ENCODE measurements around the gene DUOX2.

DNA sequence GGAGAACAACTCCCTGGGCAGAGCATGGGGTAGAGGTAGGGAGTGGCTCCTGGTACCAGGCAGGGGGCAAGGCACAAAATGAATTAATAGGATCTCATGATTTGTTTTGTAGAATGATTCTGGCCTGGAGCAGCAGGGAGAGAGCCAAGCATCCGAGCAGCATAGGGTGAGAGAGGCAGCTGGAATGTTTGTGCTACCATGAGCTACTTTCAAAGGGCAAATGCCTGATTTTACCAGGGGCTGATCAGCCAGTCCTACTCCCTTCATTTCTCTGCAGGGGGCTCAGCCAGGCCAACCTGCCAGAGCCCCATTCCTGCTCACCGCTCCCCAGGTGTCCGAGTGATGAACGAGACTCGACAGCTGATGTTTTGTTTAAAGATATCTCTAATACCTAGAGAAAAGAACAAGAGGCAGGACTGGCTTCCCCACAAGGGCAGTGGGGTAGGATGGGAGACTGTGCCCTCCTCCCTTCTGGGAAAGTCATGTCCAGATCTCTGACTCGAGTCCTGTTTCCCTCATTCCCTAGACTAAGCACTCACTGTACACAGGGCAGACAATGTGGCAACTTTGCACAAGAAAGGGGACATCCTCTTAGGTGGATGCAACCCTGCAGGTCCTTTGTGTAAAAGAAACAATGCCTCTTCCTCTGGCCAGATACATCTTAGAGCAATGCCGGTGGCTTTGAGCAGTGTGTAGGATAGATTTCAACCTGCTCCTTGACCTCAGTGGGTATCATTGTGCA lies 12.9 kb downstream of the DUOX2 start:
- TF ChIP-seq, protein P1, sequence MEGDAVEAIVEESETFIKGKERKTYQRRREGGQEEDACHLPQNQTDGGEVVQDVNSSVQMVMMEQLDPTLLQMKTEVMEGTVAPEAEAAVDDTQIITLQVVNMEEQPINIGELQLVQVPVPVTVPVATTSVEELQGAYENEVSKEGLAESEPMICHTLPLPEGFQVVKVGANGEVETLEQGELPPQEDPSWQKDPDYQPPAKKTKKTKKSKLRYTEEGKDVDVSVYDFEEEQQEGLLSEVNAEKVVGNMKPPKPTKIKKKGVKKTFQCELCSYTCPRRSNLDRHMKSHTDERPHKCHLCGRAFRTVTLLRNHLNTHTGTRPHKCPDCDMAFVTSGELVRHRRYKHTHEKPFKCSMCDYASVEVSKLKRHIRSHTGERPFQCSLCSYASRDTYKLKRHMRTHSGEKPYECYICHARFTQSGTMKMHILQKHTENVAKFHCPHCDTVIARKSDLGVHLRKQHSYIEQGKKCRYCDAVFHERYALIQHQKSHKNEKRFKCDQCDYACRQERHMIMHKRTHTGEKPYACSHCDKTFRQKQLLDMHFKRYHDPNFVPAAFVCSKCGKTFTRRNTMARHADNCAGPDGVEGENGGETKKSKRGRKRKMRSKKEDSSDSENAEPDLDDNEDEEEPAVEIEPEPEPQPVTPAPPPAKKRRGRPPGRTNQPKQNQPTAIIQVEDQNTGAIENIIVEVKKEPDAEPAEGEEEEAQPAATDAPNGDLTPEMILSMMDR (IDR thresholded peaks at IDR 0.05; ENCODE audit: low read depth, low read length, poor library complexity, severe bottlenecking): no peak
- no peak for TF ChIP-seq EZH2phosphoT487 (IDR thresholded peaks at IDR 0.05; ENCODE audit: borderline replicate concordance, low read length)
